HTERT RPE-1 (cell line): ENCODE results near the gene VIPR1.
"Not testable (repeated sequence)": the region's sequence is repeated elsewhere in the genome, so short reads cannot be mapped to it uniquely, and the experiment has no call there.

ENCODE experiments used
- in situ Hi-C: fragments of 300-500 bp; cut with MboI; formaldehyde crosslinking; loops from 4 replicates; pipeline ENCODE4 v1.14.3; 2020; ENCODE audit warnings: low sequenced_read_pairs

Gene VIPR1

GRCh38 chr3:42530073-42530472, 27.6 kb downstream of the VIPR1 start:
- in situ Hi-C loops, result no loop called here

- in situ Hi-C loops, result no loop called here
Measured at GRCh38 chr3:42531470-42531869, 29.0 kb downstream of the VIPR1 start.

GRCh38 chr3:42532229-42532628, 29.8 kb downstream of the VIPR1 start:
- in situ Hi-C loops, result no loop called here

- in situ Hi-C loops, result no loop called here
Measured at GRCh38 chr3:42533161-42533897, 30.9 kb downstream of the VIPR1 start.

GRCh38 chr3:42535981-42536784, 33.7 kb downstream of the VIPR1 start:
- in situ Hi-C loops, result no loop called here

- in situ Hi-C loops, result no loop called here
Measured at GRCh38 chr3:42537350-42537749, 34.9 kb downstream of the VIPR1 start.

GRCh38 chr3:42539871-42540714, 37.6 kb downstream of the VIPR1 start:
- in situ Hi-C loops, result no loop called here

- in situ Hi-C loops, result no loop called here
Measured at GRCh38 chr3:42541079-42541478, 38.6 kb downstream of the VIPR1 start.

- in situ Hi-C loops, result no loop called here
Measured at GRCh38 chr3:42544492-42545283, 42.2 kb downstream of the VIPR1 start.

GRCh38 chr3:42545284-42545900, 42.9 kb downstream of the VIPR1 start:
- in situ Hi-C loops, result no loop called here

GRCh38 chr3:42546691-42547213, 44.3 kb downstream of the VIPR1 start:
- in situ Hi-C loops, result no loop called here

- in situ Hi-C loops, result no loop called here
Measured at GRCh38 chr3:42547401-42547945, 45.0 kb downstream of the VIPR1 start.

GRCh38 chr3:42549131-42549530, 46.7 kb downstream of the VIPR1 start:
- in situ Hi-C loops, result no loop called here

- in situ Hi-C loops, result no loop called here
Measured at GRCh38 chr3:42550250-42550649, 47.8 kb downstream of the VIPR1 start.

GRCh38 chr3:42552830-42553229, 50.4 kb downstream of the VIPR1 start:
- in situ Hi-C loops, result no loop called here

- in situ Hi-C loops, result no loop called here
Measured at GRCh38 chr3:42556089-42556632, 53.7 kb downstream of the VIPR1 start.

GRCh38 chr3:42556817-42557216, 54.4 kb downstream of the VIPR1 start:
- in situ Hi-C loops, result not testable (repeated sequence)

GRCh38 chr3:42557854-42558253, 55.4 kb downstream of the VIPR1 start:
- in situ Hi-C loops, result no loop called here
